Suppressor macrophage treated with lipopolysaccharide for 1 hour (primary cell): ENCODE measurements around the gene PCDH17.

ENCODE experiments used
- DNase-seq, 3 donors: peaks; one replicate each; pipeline ENCODE4 v3.0.0-alpha.2; 2020 to 2022

Gene PCDH17

GRCh38 chr13:57635541-57636085, 4.1 kb downstream of the PCDH17 start:
- no peak for DNase-seq

- DNase-seq, result no peak
Measured at GRCh38 chr13:57636816-57637215, 5.3 kb downstream of the PCDH17 start.

- no peak for DNase-seq
Measured at GRCh38 chr13:57637515-57637914, 6.0 kb downstream of the PCDH17 start.

GRCh38 chr13:57638186-57638890, 6.8 kb downstream of the PCDH17 start:
- no peak for DNase-seq

GRCh38 chr13:57640607-57641006, 9.1 kb downstream of the PCDH17 start:
- DNase-seq, result no peak

GRCh38 chr13:57641051-57641450, 9.5 kb downstream of the PCDH17 start:
- DNase-seq, result no peak

- no peak for DNase-seq
Measured at GRCh38 chr13:57644106-57644505, 12.6 kb downstream of the PCDH17 start.

- no peak for DNase-seq
Measured at GRCh38 chr13:57653229-57653989, 21.9 kb downstream of the PCDH17 start.

GRCh38 chr13:57665481-57665880, 33.9 kb downstream of the PCDH17 start:
- DNase-seq, result no peak

- no peak for DNase-seq
Measured at GRCh38 chr13:57666131-57666953, 34.8 kb downstream of the PCDH17 start.

GRCh38 chr13:57672168-57672567, 40.6 kb downstream of the PCDH17 start:
- DNase-seq, result no peak

- DNase-seq, result no peak
Measured at GRCh38 chr13:57673197-57673596, 41.7 kb downstream of the PCDH17 start.

GRCh38 chr13:57675526-57675925, 44.0 kb downstream of the PCDH17 start:
- DNase-seq, result no peak

- DNase-seq, result no peak
Measured at GRCh38 chr13:57680609-57681008, 49.1 kb downstream of the PCDH17 start.

- no peak for DNase-seq
Measured at GRCh38 chr13:57682128-57682716, 50.7 kb downstream of the PCDH17 start.

- no peak for DNase-seq
Measured at GRCh38 chr13:57698851-57699250, 67.3 kb downstream of the PCDH17 start.

GRCh38 chr13:57704031-57704430, 72.5 kb downstream of the PCDH17 start:
- DNase-seq, result no peak

GRCh38 chr13:57716295-57716694, 84.8 kb downstream of the PCDH17 start:
- no peak for DNase-seq

- DNase-seq, result no peak
Measured at GRCh38 chr13:57724486-57725272, 93.1 kb downstream of the PCDH17 start.

GRCh38 chr13:57725480-57725879, 93.9 kb downstream of the PCDH17 start:
- DNase-seq, result no peak

- DNase-seq, result no peak
Measured at GRCh38 chr13:57726981-57727380, 95.4 kb downstream of the PCDH17 start.

GRCh38 chr13:57734306-57734705, 102.8 kb downstream of the PCDH17 start:
- no peak for DNase-seq
